Activated naive CD4-positive, alpha-beta T cell treated with anti-CD3 and anti-CD28 coated beads, Interleukin-2, amount 50 U/mL, for 16 hours (primary cell): ENCODE measurements around the gene RTKN.
A peak's percentile ranks its signal among the peaks of the same experiment; 100 is the strongest.
"Not testable (repeated sequence)": the region's sequence is repeated elsewhere in the genome, so short reads cannot be mapped to it uniquely, and the experiment has no call there.

ENCODE experiments used
- DNase-seq: peaks from one replicate; pipeline ENCODE4 v3.0.0-alpha.2; 2020

RTKN gene

GRCh38 chr2:74441690-74442482, at the start of gene RTKN:
RTKN (minus strand) TSS chr2:74441937; CDS start chr2:74441816, 121 bp downstream.
- DNase-seq = peak; percentile 26

- no peak for DNase-seq
Measured at GRCh38 chr2:74489906-74490305, 48.2 kb upstream of the RTKN start.

GRCh38 chr2:74488643-74489481, 47.1 kb upstream of the RTKN start:
- DNase-seq = no peak

- no peak for DNase-seq
Measured at GRCh38 chr2:74486141-74486540, 44.4 kb upstream of the RTKN start.

- not testable (repeated sequence) for DNase-seq
Measured at GRCh38 chr2:74483675-74484164, 42.0 kb upstream of the RTKN start.

- peak; percentile 94 for DNase-seq
Measured at GRCh38 chr2:74482801-74483674, 41.3 kb upstream of the RTKN start, which contains the start of the genes CCDC142 and TTC31. CCDC142 (minus strand) TSS chr2:74482998; CDS start chr2:74482837, 161 bp downstream. TTC31 (plus strand) TSS chr2:74483081; CDS start chr2:74483096, 15 bp downstream.

GRCh38 chr2:74481961-74482800, 40.4 kb upstream of the RTKN start:
- peak; percentile 61 for DNase-seq

GRCh38 chr2:74481431-74481830, 39.7 kb upstream of the RTKN start:
- no peak for DNase-seq

- DNase-seq = no peak
Measured at GRCh38 chr2:74474899-74475298, 33.2 kb upstream of the RTKN start.

GRCh38 chr2:74474481-74474880, 32.7 kb upstream of the RTKN start:
- DNase-seq = no peak

GRCh38 chr2:74472945-74473258, 31.2 kb upstream of the RTKN start:
- DNase-seq = no peak

GRCh38 chr2:74472086-74472944, 30.6 kb upstream of the RTKN start, which contains the start of gene MRPL53:
MRPL53 (minus strand) TSS chr2:74472680; CDS start chr2:74472660, 20 bp downstream.
- peak; percentile 96 for DNase-seq

GRCh38 chr2:74471332-74472065, 29.8 kb upstream of the RTKN start:
- DNase-seq = no peak

- DNase-seq = not testable (repeated sequence)
Measured at GRCh38 chr2:74470742-74471141, 29.0 kb upstream of the RTKN start.

- DNase-seq = no peak
Measured at GRCh38 chr2:74464406-74464805, 22.7 kb upstream of the RTKN start.

- DNase-seq = no peak
Measured at GRCh38 chr2:74462786-74463105, 21.0 kb upstream of the RTKN start.

GRCh38 chr2:74462054-74462785, 20.5 kb upstream of the RTKN start:
- no peak for DNase-seq

GRCh38 chr2:74461187-74462053, 19.7 kb upstream of the RTKN start:
- DNase-seq = peak; percentile 30
